GM12872 (cell line): ENCODE results near the gene PTK7.

Source experiments
- TF ChIP-seq, protein P1 (sequence below): IDR thresholded peaks from 3 replicates; pipeline ENCODE4 v1.5.1; 2011; ENCODE audit warnings: low read depth, mild to moderate bottlenecking, low read length, moderate library complexity; ENCODE audit not compliant: insufficient read depth

Gene PTK7

DNA sequence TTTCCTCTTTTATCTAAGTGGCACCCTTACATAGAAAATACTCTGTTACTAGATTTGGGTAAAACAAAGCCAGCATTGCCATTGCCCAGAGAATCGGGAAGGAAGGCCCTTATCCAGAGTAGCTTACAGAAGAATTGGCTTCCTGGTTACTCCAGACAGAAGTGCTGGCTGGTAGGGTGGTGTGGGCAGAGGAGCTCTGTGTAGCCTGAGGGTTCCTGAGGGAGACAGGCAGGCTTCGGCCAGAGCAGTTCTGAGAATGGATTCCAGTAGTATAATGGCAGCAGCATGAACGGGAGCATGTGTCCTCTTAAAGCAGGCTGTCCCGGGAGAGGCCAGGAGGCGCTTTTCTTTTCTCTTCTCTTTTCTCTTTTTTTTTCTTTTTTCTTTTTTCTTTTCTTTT is 117.8 kb downstream of the PTK7 start:
- TF ChIP-seq, protein P1, sequence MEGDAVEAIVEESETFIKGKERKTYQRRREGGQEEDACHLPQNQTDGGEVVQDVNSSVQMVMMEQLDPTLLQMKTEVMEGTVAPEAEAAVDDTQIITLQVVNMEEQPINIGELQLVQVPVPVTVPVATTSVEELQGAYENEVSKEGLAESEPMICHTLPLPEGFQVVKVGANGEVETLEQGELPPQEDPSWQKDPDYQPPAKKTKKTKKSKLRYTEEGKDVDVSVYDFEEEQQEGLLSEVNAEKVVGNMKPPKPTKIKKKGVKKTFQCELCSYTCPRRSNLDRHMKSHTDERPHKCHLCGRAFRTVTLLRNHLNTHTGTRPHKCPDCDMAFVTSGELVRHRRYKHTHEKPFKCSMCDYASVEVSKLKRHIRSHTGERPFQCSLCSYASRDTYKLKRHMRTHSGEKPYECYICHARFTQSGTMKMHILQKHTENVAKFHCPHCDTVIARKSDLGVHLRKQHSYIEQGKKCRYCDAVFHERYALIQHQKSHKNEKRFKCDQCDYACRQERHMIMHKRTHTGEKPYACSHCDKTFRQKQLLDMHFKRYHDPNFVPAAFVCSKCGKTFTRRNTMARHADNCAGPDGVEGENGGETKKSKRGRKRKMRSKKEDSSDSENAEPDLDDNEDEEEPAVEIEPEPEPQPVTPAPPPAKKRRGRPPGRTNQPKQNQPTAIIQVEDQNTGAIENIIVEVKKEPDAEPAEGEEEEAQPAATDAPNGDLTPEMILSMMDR = no peak

DNA sequence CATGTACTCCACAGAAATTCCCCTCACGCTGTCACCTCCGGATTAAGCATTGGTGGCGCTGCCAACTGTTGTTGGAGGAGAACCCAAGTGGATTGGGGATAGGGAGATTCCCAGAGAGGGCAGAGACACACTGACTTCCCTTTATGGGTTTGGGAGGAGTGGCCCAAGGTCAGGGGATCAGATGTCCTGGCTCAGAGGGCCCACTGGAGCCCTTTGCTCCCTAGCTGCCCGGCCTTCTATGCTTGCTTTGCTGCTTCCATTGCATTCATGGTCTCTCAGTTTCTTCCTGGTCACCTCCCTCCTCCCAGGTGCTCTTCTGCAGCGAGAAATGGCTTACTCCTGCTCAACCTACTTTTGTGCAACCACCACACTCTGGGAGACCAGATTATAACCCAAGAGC is 120.2 kb downstream of the PTK7 start:
- TF ChIP-seq, protein P1 = no peak

DNA sequence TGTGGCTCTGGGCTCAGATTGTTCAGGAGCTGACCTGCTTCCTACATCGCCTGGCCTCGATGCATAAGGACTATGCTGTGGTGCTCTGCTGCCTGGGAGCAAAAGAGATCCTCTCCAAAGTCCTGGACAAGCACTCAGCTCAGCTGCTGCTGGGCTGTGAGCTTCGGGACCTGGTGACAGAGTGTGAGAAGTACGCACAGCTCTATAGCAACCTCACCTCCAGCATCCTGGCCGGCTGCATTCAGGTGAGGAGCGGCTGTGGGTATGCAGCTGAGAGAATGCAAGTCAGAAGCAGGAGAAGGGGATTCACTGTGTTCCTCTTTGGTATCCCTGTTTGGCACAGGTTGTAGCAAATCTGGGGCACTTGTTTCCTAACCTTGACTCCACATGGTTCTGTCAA is 123.8 kb downstream of the PTK7 start:
- TF ChIP-seq, protein P1 = no peak

DNA sequence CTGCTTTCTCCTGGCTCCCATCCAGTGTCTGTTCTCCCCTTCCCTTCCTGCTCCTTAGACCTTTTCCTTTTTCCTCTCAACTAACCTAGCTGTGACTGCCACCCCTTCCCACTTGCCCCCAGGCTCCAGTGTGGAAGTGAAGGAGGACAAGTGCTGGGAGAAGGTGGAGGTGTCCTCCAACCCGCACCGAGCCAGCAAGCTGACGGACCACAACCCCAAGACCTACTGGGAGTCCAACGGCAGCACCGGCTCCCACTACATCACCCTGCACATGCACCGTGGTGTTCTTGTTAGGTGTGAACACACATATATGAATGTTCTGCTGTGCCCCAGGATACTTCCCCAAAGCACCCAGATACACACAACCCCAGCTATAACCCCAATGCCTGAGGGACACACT is 124.4 kb downstream of the PTK7 start:
- TF ChIP-seq, protein P1 = no peak

DNA sequence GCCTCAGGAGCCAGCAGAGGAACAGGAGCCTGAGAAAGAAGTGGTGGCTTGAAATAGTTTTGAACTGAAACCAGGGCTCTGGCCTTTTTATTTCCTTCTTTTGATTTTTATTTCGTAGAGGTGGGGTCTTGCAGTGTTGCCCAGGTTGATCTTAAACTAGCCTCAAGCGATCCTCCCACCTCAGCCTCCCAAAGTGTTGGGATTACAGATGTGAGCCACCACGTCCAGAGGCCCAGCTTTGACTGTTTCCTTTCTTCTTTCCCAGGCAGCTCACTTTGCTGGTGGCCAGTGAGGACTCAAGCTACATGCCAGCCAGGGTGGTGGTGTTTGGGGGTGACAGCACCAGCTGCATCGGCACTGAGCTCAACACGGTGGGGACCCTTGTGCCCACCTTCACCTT is 126.3 kb downstream of the PTK7 start:
- TF ChIP-seq, protein P1 = no peak

DNA sequence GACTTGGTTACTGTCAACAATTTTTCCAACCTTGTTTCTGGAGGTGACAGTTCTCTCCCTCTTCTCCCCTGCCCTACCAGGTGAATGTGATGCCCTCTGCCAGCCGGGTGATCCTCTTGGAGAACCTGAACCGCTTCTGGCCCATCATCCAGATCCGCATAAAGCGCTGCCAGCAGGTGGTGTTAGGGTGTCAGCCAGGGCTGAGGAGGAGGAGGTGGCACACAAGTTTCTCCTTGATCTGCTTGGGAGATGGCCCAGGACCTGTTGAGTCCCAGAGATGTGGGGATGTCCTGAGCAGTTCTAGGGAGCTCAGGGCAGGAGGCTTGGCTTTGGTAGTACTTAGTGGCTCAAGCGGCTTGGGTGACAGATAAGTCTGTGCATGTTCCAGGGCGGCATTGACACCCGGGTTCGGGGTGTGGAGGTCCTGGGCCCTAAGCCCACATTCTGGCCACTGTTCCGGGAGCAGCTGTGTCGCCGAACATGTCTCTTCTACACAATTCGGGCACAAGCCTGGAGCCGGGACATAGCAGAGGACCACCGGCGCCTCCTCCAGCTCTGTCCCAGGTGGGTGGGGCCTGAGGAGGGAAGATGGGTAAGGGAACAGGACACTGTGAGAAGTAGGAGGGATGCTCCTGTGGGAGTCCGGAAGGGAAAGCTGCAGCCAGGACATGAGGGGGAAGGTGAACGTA is 127.1 kb downstream of the PTK7 start:
- TF ChIP-seq, protein P1 = no peak

DNA sequence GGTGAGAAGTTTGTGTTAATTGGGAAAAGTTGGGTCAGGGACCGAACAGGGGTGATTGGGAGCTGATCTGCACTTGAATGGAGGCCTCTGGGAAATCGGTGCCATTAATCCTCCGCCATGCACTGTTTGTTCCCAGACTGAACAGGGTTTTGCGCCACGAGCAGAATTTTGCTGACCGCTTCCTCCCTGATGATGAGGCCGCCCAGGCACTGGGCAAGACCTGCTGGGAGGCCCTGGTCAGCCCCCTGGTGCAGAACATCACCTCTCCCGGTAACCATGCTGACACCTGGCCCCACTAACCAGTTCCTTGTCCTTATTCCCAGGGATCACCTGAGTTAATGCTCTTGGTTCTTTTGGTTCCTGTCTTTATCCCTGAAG is 127.6 kb downstream of the PTK7 start:
- TF ChIP-seq, protein P1 = no peak
